Retinal pigment epithelial cell (primary cell): ENCODE data around the gene CLDND1.

Experiments used
- DNase-seq: peaks from one replicate; pipeline ENCODE4 v3.0.0-alpha.2; 2010; ENCODE audit warnings: low read depth
- H3K4me3 ChIP-seq: 2 replicates; pipeline ENCODE4 v1.5.1; 2011; ENCODE audit warnings: mild to moderate bottlenecking, low read length, control low read depth, moderate library complexity
- CTCF ChIP-seq: conservative IDR thresholded peaks from 2 replicates; pipeline ENCODE4 v1.5.1; 2011; ENCODE audit warnings: low read depth, low read length, control low read depth, inconsistent platforms

The CLDND1 gene

GRCh38 chr3:98556164-98557130 is 33.7 kb upstream of the CLDND1 start:
- no peak for DNase-seq
- no peak overlapping the region for H3K4me3 ChIP-seq
- TF ChIP-seq CTCF: no peak

DNA sequence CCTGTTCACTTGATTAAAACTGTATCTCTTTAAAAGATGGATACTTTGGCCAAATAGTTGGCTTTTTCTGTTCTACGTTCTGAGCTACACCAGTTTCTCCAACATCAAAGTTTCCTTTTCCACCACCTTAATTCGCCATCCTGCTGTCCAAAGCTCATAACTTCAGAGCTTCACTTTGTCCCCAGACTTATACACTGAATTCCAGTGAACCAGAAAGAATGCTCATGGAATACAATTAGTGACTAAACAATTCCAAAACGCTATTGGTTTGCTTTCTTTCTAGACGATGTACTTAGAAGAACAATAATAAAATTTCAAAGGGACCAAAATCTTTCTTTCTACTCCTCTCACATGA is 32.3 kb upstream of the CLDND1 start:
- TF ChIP-seq CTCF: no peak
- H3K4me3 ChIP-seq: no peak overlapping the region
- no peak for DNase-seq

GRCh38 chr3:98554580-98554979 is 31.9 kb upstream of the CLDND1 start:
- no peak for TF ChIP-seq CTCF
- H3K4me3 ChIP-seq: no peak overlapping the region
- DNase-seq: no peak

GRCh38 chr3:98553753-98554152 is 31.1 kb upstream of the CLDND1 start:
- TF ChIP-seq CTCF: no peak
- no peak overlapping the region for H3K4me3 ChIP-seq
- DNase-seq: no peak

GRCh38 chr3:98553021-98553563 is 30.4 kb upstream of the CLDND1 start:
- TF ChIP-seq CTCF: no peak
- no peak for DNase-seq
- H3K4me3 ChIP-seq: no peak overlapping the region

DNA sequence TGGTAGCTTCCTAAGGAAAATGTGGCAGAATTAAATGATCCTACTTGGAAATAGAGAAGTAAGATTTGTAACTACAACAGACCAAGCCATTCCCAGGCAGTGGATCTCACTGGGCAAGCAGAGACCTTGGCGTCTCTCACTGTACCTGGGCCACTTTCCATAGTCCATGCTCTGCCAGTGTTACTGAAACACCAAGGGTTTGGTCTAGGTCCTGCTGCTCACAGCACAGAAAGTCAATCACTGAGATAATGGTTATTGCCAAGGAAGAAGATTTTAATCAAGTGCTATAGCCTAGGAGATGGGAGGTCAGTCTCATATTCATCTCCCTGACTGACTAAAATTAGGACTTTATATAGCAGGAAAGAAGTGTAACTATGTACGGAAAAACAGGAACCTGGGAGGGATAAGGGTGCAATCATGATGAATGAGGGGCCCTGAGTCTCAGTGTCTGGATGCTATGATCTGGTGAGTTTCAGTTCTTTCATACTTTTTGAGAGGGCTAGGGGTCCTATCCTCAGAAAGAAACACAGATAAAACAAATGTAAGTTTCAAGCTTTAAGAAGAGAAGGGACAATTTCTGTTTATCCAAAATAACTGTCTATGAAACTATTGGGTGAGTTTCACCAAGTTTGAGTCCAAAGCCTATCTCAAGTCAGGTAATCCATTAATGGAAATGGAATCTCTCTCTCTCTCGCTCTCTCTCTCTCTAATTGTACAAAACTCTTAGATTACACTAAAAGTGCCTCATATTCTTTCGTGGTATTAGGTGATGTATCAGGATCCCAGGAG is 29.7 kb upstream of the CLDND1 start:
- no peak for DNase-seq
- H3K4me3 ChIP-seq: no peak overlapping the region
- no peak for TF ChIP-seq CTCF

- H3K4me3 ChIP-seq: no peak overlapping the region
- DNase-seq: no peak
- TF ChIP-seq CTCF: no peak
These were observed 29.1 kb upstream of the CLDND1 start for GRCh38 chr3:98551754-98552153.
